ENCODE results near the gene HECTD3. TPM values are rescaled to one million over a fixed set of nuclear protein-coding genes. Genes with fewer than 3 reads are reported as not detected.

The HECTD3 gene
- polyA plus RNA-seq, 1 donor from 2014 or later: 9.7 TPM

DNA sequence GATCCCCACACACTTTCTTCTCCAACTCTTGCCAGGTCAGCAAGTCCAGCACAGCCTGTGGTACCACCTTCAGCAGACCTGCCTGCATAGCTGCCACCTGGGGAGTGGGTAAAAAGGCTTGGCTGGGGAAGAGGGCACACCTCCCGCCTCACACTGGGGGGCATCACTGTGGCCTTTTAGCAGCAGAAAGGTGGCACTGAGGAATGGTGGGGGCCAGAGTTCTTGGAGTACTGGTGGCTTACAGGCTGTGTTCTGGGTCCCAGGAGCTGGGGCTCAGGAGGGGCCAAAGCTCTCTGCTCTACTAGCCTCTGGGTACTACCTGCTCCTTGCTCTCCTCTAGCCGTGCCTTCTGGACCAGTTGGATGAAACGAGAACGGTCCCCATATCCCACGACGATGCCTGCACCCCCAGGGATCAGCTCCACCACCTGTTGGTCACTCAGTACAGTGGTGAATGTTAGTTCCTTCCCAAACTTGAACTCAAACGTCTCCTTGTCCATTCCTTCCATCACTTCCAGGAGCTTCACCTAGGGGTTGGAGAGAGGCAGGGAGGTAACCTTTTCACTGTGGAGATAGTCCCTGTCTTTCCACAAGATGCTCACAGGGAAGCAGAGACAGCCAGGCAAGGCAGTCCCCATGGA is 6.7 kb downstream of the HECTD3 start:
- peaks cover 5% of the 10 kb centered on the region for H3K36me3 ChIP-seq (ENCODE audit: insufficient read depth, low read length)
- H3F3A ChIP-seq (ENCODE audit: insufficient read depth, low read length, poor library complexity, severe bottlenecking): no peaks in the 10 kb centered on the region
- TF ChIP-seq EP300 (conservative IDR thresholded peaks at IDR 0.05; ENCODE audit: poor library complexity, severe bottlenecking) (no peak), EZH2 (IDR thresholded peaks at IDR 0.05; ENCODE audit: borderline replicate concordance, insufficient read depth, low read length, poor library complexity, severe bottlenecking) (no peak)
- no peaks in the 10 kb centered on the region for H4K20me1 ChIP-seq (ENCODE audit: insufficient read depth)
- no peaks in the 10 kb centered on the region for H3K9me3 ChIP-seq (ENCODE audit: low read length)
- no peak overlapping the region for H3K27ac ChIP-seq (ENCODE audit: low read length)
- H3K4me2 ChIP-seq (ENCODE audit: low read length): no peak overlapping the region
- H3K9me2 ChIP-seq (ENCODE audit: insufficient read depth, low read length): no peaks in the 10 kb centered on the region
- H3K27me3 ChIP-seq (ENCODE audit: insufficient read depth, low read depth, low read length): no peaks in the 10 kb centered on the region
- H3K4me3 ChIP-seq (ENCODE audit: low read length): no peak overlapping the region
- H2AFZ ChIP-seq (ENCODE audit: low read depth, low read length): no peak overlapping the region
- H3K9ac ChIP-seq (ENCODE audit: low read length): no peak overlapping the region
- H3K79me2 ChIP-seq (replicated peaks; ENCODE audit: insufficient read depth, low read length): no peaks in the 10 kb centered on the region

DNA sequence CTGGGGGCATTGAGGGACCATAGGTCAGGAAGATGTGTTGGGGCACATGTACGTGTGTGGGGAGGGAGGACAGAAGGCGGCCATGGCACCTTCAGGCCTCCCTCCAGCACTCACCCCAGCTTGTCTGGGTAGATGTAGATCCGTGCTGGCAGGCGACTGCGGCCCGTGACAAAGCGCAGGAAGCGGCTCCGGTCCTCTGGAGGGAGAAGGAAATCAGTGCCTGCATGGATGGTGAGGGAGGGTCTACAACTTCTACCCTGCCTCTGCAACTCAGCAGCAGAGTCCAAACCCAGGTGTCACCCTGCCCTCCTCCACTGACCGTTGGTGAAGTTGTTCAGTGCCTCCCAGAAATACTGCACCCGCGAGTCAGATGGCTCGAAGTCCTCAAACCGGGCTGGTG is 7.4 kb downstream of the HECTD3 start:
- Histone ChIP-seq H3K27ac (ENCODE audit: low read length) (no peak overlapping the region), H3K4me2 (ENCODE audit: low read length) (no peak overlapping the region), H3K27me3 (ENCODE audit: insufficient read depth, low read depth, low read length) (no peaks in the 10 kb centered on the region), H3K36me3 (ENCODE audit: insufficient read depth, low read length) (peaks cover 5% of the 10 kb centered on the region), H3K9me3 (ENCODE audit: low read length) (no peaks in the 10 kb centered on the region), H2AFZ (ENCODE audit: low read depth, low read length) (no peak overlapping the region), H3K9me2 (ENCODE audit: insufficient read depth, low read length) (no peaks in the 10 kb centered on the region), H3K4me3 (ENCODE audit: low read length) (no peak overlapping the region), H3K9ac (ENCODE audit: low read length) (no peak overlapping the region), H4K20me1 (ENCODE audit: insufficient read depth) (no peaks in the 10 kb centered on the region), H3F3A (ENCODE audit: insufficient read depth, low read length, poor library complexity, severe bottlenecking) (no peaks in the 10 kb centered on the region), H3K79me2 (replicated peaks; ENCODE audit: insufficient read depth, low read length) (no peaks in the 10 kb centered on the region)
- no peak for TF ChIP-seq EP300 (conservative IDR thresholded peaks at IDR 0.05; ENCODE audit: poor library complexity, severe bottlenecking)
- no peak for TF ChIP-seq MXI1 (conservative IDR thresholded peaks at IDR 0.05; ENCODE audit: poor library complexity, severe bottlenecking)
- TF ChIP-seq RAD21 (conservative IDR thresholded peaks at IDR 0.05): no peak
- no peak for TF ChIP-seq TAF1 (IDR thresholded peaks at IDR 0.05; ENCODE audit: low read depth)
- TF ChIP-seq, protein P1, sequence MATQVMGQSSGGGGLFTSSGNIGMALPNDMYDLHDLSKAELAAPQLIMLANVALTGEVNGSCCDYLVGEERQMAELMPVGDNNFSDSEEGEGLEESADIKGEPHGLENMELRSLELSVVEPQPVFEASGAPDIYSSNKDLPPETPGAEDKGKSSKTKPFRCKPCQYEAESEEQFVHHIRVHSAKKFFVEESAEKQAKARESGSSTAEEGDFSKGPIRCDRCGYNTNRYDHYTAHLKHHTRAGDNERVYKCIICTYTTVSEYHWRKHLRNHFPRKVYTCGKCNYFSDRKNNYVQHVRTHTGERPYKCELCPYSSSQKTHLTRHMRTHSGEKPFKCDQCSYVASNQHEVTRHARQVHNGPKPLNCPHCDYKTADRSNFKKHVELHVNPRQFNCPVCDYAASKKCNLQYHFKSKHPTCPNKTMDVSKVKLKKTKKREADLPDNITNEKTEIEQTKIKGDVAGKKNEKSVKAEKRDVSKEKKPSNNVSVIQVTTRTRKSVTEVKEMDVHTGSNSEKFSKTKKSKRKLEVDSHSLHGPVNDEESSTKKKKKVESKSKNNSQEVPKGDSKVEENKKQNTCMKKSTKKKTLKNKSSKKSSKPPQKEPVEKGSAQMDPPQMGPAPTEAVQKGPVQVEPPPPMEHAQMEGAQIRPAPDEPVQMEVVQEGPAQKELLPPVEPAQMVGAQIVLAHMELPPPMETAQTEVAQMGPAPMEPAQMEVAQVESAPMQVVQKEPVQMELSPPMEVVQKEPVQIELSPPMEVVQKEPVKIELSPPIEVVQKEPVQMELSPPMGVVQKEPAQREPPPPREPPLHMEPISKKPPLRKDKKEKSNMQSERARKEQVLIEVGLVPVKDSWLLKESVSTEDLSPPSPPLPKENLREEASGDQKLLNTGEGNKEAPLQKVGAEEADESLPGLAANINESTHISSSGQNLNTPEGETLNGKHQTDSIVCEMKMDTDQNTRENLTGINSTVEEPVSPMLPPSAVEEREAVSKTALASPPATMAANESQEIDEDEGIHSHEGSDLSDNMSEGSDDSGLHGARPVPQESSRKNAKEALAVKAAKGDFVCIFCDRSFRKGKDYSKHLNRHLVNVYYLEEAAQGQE (IDR thresholded peaks at IDR 0.05; ENCODE audit: borderline replicate concordance): no peak
- TF ChIP-seq EZH2 (IDR thresholded peaks at IDR 0.05; ENCODE audit: borderline replicate concordance, insufficient read depth, low read length, poor library complexity, severe bottlenecking): no peak

GRCh38 chr1:45002650-45003645 is 8.2 kb downstream of the HECTD3 start:
- H3K79me2 ChIP-seq (replicated peaks; ENCODE audit: insufficient read depth, low read length): no peaks in the 10 kb centered on the region
- H4K20me1 ChIP-seq (ENCODE audit: insufficient read depth): no peaks in the 10 kb centered on the region
- no peak overlapping the region for H3K4me3 ChIP-seq (ENCODE audit: low read length)
- no peaks in the 10 kb centered on the region for H3F3A ChIP-seq (ENCODE audit: insufficient read depth, low read length, poor library complexity, severe bottlenecking)
- H3K9ac ChIP-seq (ENCODE audit: low read length): no peak overlapping the region
- H3K4me2 ChIP-seq (ENCODE audit: low read length): no peak overlapping the region
- no peaks in the 10 kb centered on the region for H3K27me3 ChIP-seq (ENCODE audit: insufficient read depth, low read depth, low read length)
- no peaks in the 10 kb centered on the region for H3K9me2 ChIP-seq (ENCODE audit: insufficient read depth, low read length)
- H3K36me3 ChIP-seq (ENCODE audit: insufficient read depth, low read length): peaks cover 5% of the 10 kb centered on the region
- no peak for TF ChIP-seq POLR2AphosphoS5 (IDR thresholded peaks at IDR 0.05)
- no peak for TF ChIP-seq EP300 (conservative IDR thresholded peaks at IDR 0.05; ENCODE audit: poor library complexity, severe bottlenecking)
- TF ChIP-seq, protein P2, sequence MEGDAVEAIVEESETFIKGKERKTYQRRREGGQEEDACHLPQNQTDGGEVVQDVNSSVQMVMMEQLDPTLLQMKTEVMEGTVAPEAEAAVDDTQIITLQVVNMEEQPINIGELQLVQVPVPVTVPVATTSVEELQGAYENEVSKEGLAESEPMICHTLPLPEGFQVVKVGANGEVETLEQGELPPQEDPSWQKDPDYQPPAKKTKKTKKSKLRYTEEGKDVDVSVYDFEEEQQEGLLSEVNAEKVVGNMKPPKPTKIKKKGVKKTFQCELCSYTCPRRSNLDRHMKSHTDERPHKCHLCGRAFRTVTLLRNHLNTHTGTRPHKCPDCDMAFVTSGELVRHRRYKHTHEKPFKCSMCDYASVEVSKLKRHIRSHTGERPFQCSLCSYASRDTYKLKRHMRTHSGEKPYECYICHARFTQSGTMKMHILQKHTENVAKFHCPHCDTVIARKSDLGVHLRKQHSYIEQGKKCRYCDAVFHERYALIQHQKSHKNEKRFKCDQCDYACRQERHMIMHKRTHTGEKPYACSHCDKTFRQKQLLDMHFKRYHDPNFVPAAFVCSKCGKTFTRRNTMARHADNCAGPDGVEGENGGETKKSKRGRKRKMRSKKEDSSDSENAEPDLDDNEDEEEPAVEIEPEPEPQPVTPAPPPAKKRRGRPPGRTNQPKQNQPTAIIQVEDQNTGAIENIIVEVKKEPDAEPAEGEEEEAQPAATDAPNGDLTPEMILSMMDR (IDR thresholded peaks at IDR 0.05; ENCODE audit: poor library complexity, severe bottlenecking): no peak
- no peak for TF ChIP-seq TAF1 (IDR thresholded peaks at IDR 0.05; ENCODE audit: low read depth)
- TF ChIP-seq SMC3 (conservative IDR thresholded peaks at IDR 0.05; ENCODE audit: poor library complexity): no peak
- TF ChIP-seq MXI1 (conservative IDR thresholded peaks at IDR 0.05; ENCODE audit: poor library complexity, severe bottlenecking): no peak
- TF ChIP-seq EZH2 (IDR thresholded peaks at IDR 0.05; ENCODE audit: borderline replicate concordance, insufficient read depth, low read length, poor library complexity, severe bottlenecking): no peak
- TF ChIP-seq, protein P1 (IDR thresholded peaks at IDR 0.05; ENCODE audit: borderline replicate concordance): no peak
- TF ChIP-seq RAD21 (conservative IDR thresholded peaks at IDR 0.05): no peak
- H3K27ac ChIP-seq (ENCODE audit: low read length): no peak overlapping the region
- no peak overlapping the region for H2AFZ ChIP-seq (ENCODE audit: low read depth, low read length)
- H3K9me3 ChIP-seq (ENCODE audit: low read length): no peaks in the 10 kb centered on the region
